Stomach (tissue), 4 donors: ENCODE results near the gene URGCP.

ENCODE experiments used
- CTCF ChIP-seq, 7 experiments: fragments of 450-650 bp in 4 of 7; fragments of 200-600 bp in 3 of 7; sonication (generic) in 3 of 7; IDR thresholded peaks; one replicate each; pipeline ENCODE4 v1.5.1; 2016 to 2019; ENCODE audit warnings: antibody characterized with exemption in 7 of 7, control low read depth in 2 of 7, mild to moderate bottlenecking in 1 of 7
- EP300 ChIP-seq: sonication (generic); formaldehyde crosslinking; IDR thresholded peaks from one replicate; pipeline ENCODE4 v1.6.1; 2017; ENCODE audit warnings: antibody characterized with exemption
- POLR2A ChIP-seq, 4 donors: fragments of 450-650 bp; IDR thresholded peaks; one replicate each; pipeline ENCODE4 v1.6.1; 2016; ENCODE audit warnings: antibody characterized with exemption in 4 of 4, control low read depth in 2 of 4, mild to moderate bottlenecking in 1 of 4, moderate library complexity in 1 of 4
- POLR2AphosphoS5 ChIP-seq, 3 donors: sonication (generic); formaldehyde crosslinking; IDR thresholded peaks; one replicate each; pipeline ENCODE4 v1.6.1; 2016; ENCODE audit warnings: antibody characterized with exemption in 3 of 3

GRCh38 chr7:43834463-43835251, 71.7 kb downstream of the URGCP start:
- TF ChIP-seq CTCF (IDR thresholded peaks at IDR 0.05) (no peak), EP300 (no peak), POLR2AphosphoS5 (IDR thresholded peaks at IDR 0.05) (no peak), POLR2A (IDR thresholded peaks at IDR 0.05) (no peak)
